HCT116 (cell line): ENCODE measurements around the gene CDH13. TPM values are rescaled to one million over a fixed set of nuclear protein-coding genes. Genes with fewer than 3 reads are reported as not detected.

Experiments used
- ATAC-seq: fragments of 200-7000 bp; cut with Tn5 transposase; 2 replicates; pipeline ENCODE4 v1.9.1; 2020; ENCODE audit warnings: mild to moderate bottlenecking, moderate library complexity
- BruUV-seq: library from RNA; stranded (reverse); fragments of 400-500 nt; replicated peaks from 2 replicates; lab custom pipeline; 2021; lab: Mats Ljungman, UMichigan
- CTCF ChIA-PET: fragments of 300-600 bp; sonication (Branson Sonifier 250); formaldehyde crosslinking; loops from one replicate; lab custom pipeline; 2021; ENCODE audit warnings: antibody characterized with exemption; lab: Charles Lee
- POLR2A ChIA-PET: fragments of 300-600, 350-600 bp; sonication (Branson Sonifier 250); formaldehyde crosslinking; loops from one replicate; lab custom pipeline; 2021; ENCODE audit warnings: antibody characterized with exemption; lab: Charles Lee
- RAD21 ChIA-PET, 2 experiments: fragments of 300-600 bp; sonication (Branson Sonifier 250); formaldehyde crosslinking; loops; one replicate each; lab custom pipeline; 2023; ENCODE audit warnings: low total read pairs in 2 of 2; ENCODE audit not compliant: uncharacterized antibody in 2 of 2, unreplicated experiment in 2 of 2, low non-redundant PET in 1 of 2; lab: Charles Lee
- DNase-seq: peaks from one replicate; pipeline ENCODE4 v3.0.0-alpha.2; 2010; ENCODE audit warnings: low read depth, low spot score
- H2AFZ ChIP-seq: fragments of 200-600 bp; shearing (Covaris generic), sonication (generic); 2 replicates; pipeline ENCODE4 v1.6.1; 2017; ENCODE audit warnings: low read depth, mixed run types, mixed read lengths, antibody characterized with exemption, low read length; ENCODE audit not compliant: poor library complexity, severe bottlenecking
- H3K27ac ChIP-seq: 2 replicates; pipeline ENCODE4 v1.5.1; 2012; ENCODE audit warnings: low read depth, low read length
- H3K27me3 ChIP-seq: fragments of 200-600 bp; sonication (generic); 2 replicates; pipeline ENCODE4 v1.6.1; 2016; ENCODE audit warnings: mixed run types, low read length, mixed read lengths; ENCODE audit not compliant: insufficient read depth
- H3K36me3 ChIP-seq, 2 experiments: fragments of 200-500 bp in 1 of 2; fragments of 200-600 bp in 1 of 2; sonication (Bioruptor generic) in 1 of 2; sonication (generic) in 1 of 2; 2 replicates each; pipeline versions ENCODE4 v1.5.1 to v1.6.1; 2014 to 2016; ENCODE audit warnings: low read length in 2 of 2, inconsistent platforms in 1 of 2, mixed read lengths in 1 of 2, mixed run types in 1 of 2; ENCODE audit not compliant: insufficient read depth in 2 of 2, control insufficient read depth in 1 of 2
- H3K4me1 ChIP-seq, 2 experiments: fragments of 200-600 bp in 1 of 2; sonication (generic) in 1 of 2; 2 replicates each; pipeline versions ENCODE4 v1.5.1 to v1.6.1; 2012 to 2017; ENCODE audit warnings: low read length in 2 of 2, inconsistent platforms in 1 of 2, mild to moderate bottlenecking in 1 of 2, mixed read lengths in 1 of 2, mixed run types in 1 of 2, moderate library complexity in 1 of 2; ENCODE audit not compliant: insufficient read depth in 2 of 2, control insufficient read depth in 1 of 2
- H3K4me2 ChIP-seq: fragments of 200-600 bp; sonication (generic); 2 replicates; pipeline ENCODE4 v1.6.1; 2017; ENCODE audit warnings: mixed run types, low read length, mixed read lengths
- H3K4me3 ChIP-seq, 2 experiments: fragments of 200-600 bp in 1 of 2; sonication (generic) in 1 of 2; replicated peaks in 1 of 2; 2 replicates each; pipeline ENCODE4 v1.5.1; 2011 to 2016; ENCODE audit warnings: low read length in 2 of 2, control low read depth in 1 of 2, low read depth in 1 of 2, mild to moderate bottlenecking in 1 of 2, mixed read lengths in 1 of 2, mixed run types in 1 of 2
- H3K79me2 ChIP-seq: fragments of 200-600 bp; sonication (generic); 2 replicates; pipeline ENCODE4 v1.6.1; 2017; ENCODE audit warnings: mild to moderate bottlenecking, mixed run types, low read length, moderate library complexity, mixed read lengths; ENCODE audit not compliant: insufficient read depth
- H3K9ac ChIP-seq: fragments of 200-600 bp; sonication (generic); 2 replicates; pipeline ENCODE4 v1.6.1; 2016; ENCODE audit warnings: low read length, mixed read lengths
- H3K9me2 ChIP-seq: fragments of 200-600 bp; sonication (generic), shearing (Covaris generic); 2 replicates; pipeline ENCODE4 v1.6.1; 2017; ENCODE audit warnings: mixed run types, mild to moderate bottlenecking, moderate library complexity; ENCODE audit not compliant: insufficient read depth
- H3K9me3 ChIP-seq, 2 experiments: fragments of 200-500 bp in 1 of 2; fragments of 200-600 bp in 1 of 2; sonication (Bioruptor generic) in 1 of 2; sonication (generic) in 1 of 2; 2 replicates each; pipeline ENCODE4 v1.6.1; 2014 to 2017; ENCODE audit warnings: low read length in 2 of 2, mixed read lengths in 2 of 2, inconsistent platforms in 1 of 2, low read depth in 1 of 2, mild to moderate bottlenecking in 1 of 2, mixed run types in 1 of 2, moderate library complexity in 1 of 2; ENCODE audit not compliant: control insufficient read depth in 1 of 2, insufficient read depth in 1 of 2
- H4K20me1 ChIP-seq: fragments of 200-600 bp; sonication (generic), shearing (Covaris generic); 2 replicates; pipeline ENCODE4 v1.6.1; 2017; ENCODE audit warnings: mixed run types, mild to moderate bottlenecking, moderate library complexity; ENCODE audit not compliant: insufficient read depth
- ATF3 ChIP-seq: IDR thresholded peaks from 2 replicates; pipeline ENCODE4 v1.6.1; 2012
- CTCF ChIP-seq, 3 experiments: fragments of 200-600 bp in 1 of 3; sonication (generic) in 1 of 3; IDR thresholded peaks in 2 of 3; conservative IDR thresholded peaks in 1 of 3; 2 replicates each; pipeline ENCODE4 v1.5.1; 2012 to 2017; ENCODE audit warnings: low read depth in 2 of 3, low read length in 2 of 3, antibody characterized with exemption in 1 of 3, borderline replicate concordance in 1 of 3, control low read depth in 1 of 3, mild to moderate bottlenecking in 1 of 3, mixed read lengths in 1 of 3, mixed run types in 1 of 3, moderate library complexity in 1 of 3; ENCODE audit not compliant: insufficient read depth in 1 of 3
- ELF1 ChIP-seq: IDR thresholded peaks from 2 replicates; pipeline ENCODE4 v1.6.1; 2012; ENCODE audit warnings: low read depth, borderline replicate concordance
- EZH2 ChIP-seq: fragments of 200-600 bp; sonication (generic); IDR thresholded peaks from 2 replicates; pipeline ENCODE4 v1.6.1; 2017; ENCODE audit warnings: antibody characterized with exemption, mixed run types
- EZH2phosphoT487 ChIP-seq: fragments of 200-600 bp; IDR thresholded peaks from 2 replicates; pipeline ENCODE4 v1.6.1; 2018; ENCODE audit warnings: antibody characterized with exemption, borderline replicate concordance
- FOSL1 ChIP-seq: IDR thresholded peaks from 2 replicates; pipeline ENCODE4 v1.6.1; 2012; ENCODE audit warnings: low read depth
- MAX ChIP-seq: IDR thresholded peaks from 2 replicates; pipeline ENCODE4 v1.6.1; 2012
- POLR2AphosphoS5 ChIP-seq: IDR thresholded peaks from 2 replicates; pipeline ENCODE4 v1.6.1; 2011; ENCODE audit warnings: mild to moderate bottlenecking, low read depth, low read length, moderate library complexity
- SP1 ChIP-seq: IDR thresholded peaks from 2 replicates; pipeline ENCODE4 v1.6.1; 2012; ENCODE audit warnings: low read depth
- TCF7L2 ChIP-seq: IDR thresholded peaks from 2 replicates; pipeline ENCODE4 v1.7.0; 2011; ENCODE audit warnings: borderline replicate concordance, inconsistent platforms; ENCODE audit not compliant: insufficient read depth, insufficient read length; ENCODE audit errors: extremely low read depth
- ZBTB33 ChIP-seq: IDR thresholded peaks from 2 replicates; pipeline ENCODE4 v1.6.1; 2011; ENCODE audit warnings: mild to moderate bottlenecking, low read length, moderate library complexity; ENCODE audit not compliant: insufficient replicate concordance; ENCODE audit errors: extremely low read depth
- ZFX ChIP-seq: fragments of 450-650 bp; IDR thresholded peaks from 2 replicates; pipeline ENCODE4 v1.6.1; 2017
- intact Hi-C: fragments of 100-400 bp; cut with micrococcal nuclease; formaldehyde crosslinking; loops from 2 replicates; pipeline ENCODE4 v1.10.0; 2022
- total RNA-seq: library from RNA; stranded (reverse); gene quantifications from one replicate; pipeline ENCODE4 v1.2.1, GENCODE V29; 2021; ENCODE audit not compliant: unreplicated experiment

CDH13 gene
- total RNA-seq, 1 experiment from 2014 or later, result not detected

DNA sequence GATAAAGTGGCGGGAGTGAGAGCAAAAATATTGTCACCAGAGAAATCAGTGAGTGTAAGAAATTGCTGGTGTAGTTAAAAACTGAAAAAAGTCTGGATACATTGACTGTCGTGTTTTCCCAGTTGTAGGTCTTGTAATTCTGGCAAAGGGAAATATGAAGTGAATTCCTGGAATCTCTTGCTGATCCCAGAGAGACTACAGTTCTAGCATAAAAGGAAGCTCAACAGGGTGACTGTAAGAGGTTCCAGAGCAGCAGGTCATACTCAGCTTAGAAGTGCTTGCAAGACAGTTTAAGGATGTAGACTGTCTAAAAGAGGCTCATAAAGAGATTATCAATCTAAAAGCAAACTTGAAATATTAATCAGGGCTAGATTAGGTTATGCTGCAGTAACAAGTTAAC, 890.2 kb downstream of the CDH13 start:
- no peak overlapping the region for H3K9ac ChIP-seq
- CTCF ChIA-PET, result no interaction called here

DNA sequence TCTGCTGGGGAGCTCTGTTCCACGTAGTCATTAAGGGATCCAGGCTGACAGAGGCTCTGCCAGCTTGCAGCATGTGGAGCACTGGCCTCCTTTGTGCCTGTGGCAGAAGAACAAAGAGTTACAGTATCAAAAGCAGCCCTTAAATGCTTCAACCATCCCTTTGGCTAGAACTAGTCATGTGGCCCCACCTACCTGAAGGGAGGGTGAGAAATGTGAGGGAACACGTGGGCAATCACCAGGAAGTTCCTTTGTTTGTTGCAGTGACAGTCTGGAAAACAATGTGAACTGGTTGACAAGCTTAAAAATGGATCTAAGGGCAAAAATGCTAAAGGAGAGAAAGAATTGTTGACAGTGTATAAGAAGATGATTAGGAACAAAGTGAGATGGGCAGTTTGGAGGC, 890.6 kb downstream of the CDH13 start:
- ChIA-PET RAD21 (no interaction called here), POLR2A (no interaction called here), CTCF (no interaction called here)
- Histone ChIP-seq H3K27me3 (0 out of 2 replicates have a peak, but pooled peaks cover 4% of the 10 kb centered on the region), H2AFZ (no peak overlapping the region), H3K36me3 (no peaks in the 10 kb centered on the region), H3K9me2 (no peaks in the 10 kb centered on the region), H3K79me2 (no peaks in the 10 kb centered on the region)
- TF ChIP-seq CTCF (IDR thresholded peaks at IDR 0.05 in 2 of 3, conservative IDR thresholded peaks at IDR 0.05 in 1 of 3; ENCODE audit: borderline replicate concordance in 1 of 3, insufficient read depth in 1 of 3, low read depth in 2 of 3, low read length in 2 of 3), result no peak
- TF ChIP-seq FOSL1, result no peak
- no peak for TF ChIP-seq ZBTB33
- TF ChIP-seq EZH2phosphoT487, result no peak
- no peak for TF ChIP-seq TCF7L2
- TF ChIP-seq ZFX, result no peak
- no peak for TF ChIP-seq ELF1
- no peak for TF ChIP-seq EZH2
- no peak for TF ChIP-seq SP1
- no peak for TF ChIP-seq MAX
- no peak for TF ChIP-seq ATF3
- TF ChIP-seq POLR2AphosphoS5, result no peak
- TF ChIP-seq, all 23 proteins: peak for 0
- no peak overlapping the region for H3K4me3 ChIP-seq
- no TSS peak for BruUV-seq
- ATAC-seq (no peak), DNase-seq (no peak)
- H4K20me1 ChIP-seq, result no peaks in the 10 kb centered on the region
- no peaks in the 10 kb centered on the region for H3K9me3 ChIP-seq
- no peak overlapping the region for H3K27ac ChIP-seq
- H3K9ac ChIP-seq, result no peak overlapping the region
- intact Hi-C loops, result no loop called here
- no peak overlapping the region for H3K4me2 ChIP-seq
- no peaks in the 10 kb centered on the region for H3K4me1 ChIP-seq

More for the DNA sequence above, 890.2 kb downstream of the CDH13 start:
- H3K4me2 ChIP-seq, result no peak overlapping the region
- no peaks in the 10 kb centered on the region for H3K36me3 ChIP-seq
- H3K4me1 ChIP-seq, result no peaks in the 10 kb centered on the region
- no peaks in the 10 kb centered on the region for H3K9me3 ChIP-seq
- intact Hi-C loops, result no loop called here
- H2AFZ ChIP-seq, result no peak overlapping the region
- H4K20me1 ChIP-seq, result no peaks in the 10 kb centered on the region
- H3K4me3 ChIP-seq, result no peak overlapping the region
- TF ChIP-seq TCF7L2 (no peak), MAX (no peak), SP1 (no peak)
- 0 out of 2 replicates have a peak, but pooled peaks cover 4% of the 10 kb centered on the region for H3K27me3 ChIP-seq
- ATAC-seq (no peak), DNase-seq (no peak)
- H3K79me2 ChIP-seq, result no peaks in the 10 kb centered on the region
- no TSS peak for BruUV-seq
- RAD21 ChIA-PET, result no interaction called here
- POLR2A ChIA-PET, result no interaction called here
- H3K27ac ChIP-seq, result no peak overlapping the region
- no peaks in the 10 kb centered on the region for H3K9me2 ChIP-seq
